Measurements from ENCODE around the gene LEPR.

DNA sequence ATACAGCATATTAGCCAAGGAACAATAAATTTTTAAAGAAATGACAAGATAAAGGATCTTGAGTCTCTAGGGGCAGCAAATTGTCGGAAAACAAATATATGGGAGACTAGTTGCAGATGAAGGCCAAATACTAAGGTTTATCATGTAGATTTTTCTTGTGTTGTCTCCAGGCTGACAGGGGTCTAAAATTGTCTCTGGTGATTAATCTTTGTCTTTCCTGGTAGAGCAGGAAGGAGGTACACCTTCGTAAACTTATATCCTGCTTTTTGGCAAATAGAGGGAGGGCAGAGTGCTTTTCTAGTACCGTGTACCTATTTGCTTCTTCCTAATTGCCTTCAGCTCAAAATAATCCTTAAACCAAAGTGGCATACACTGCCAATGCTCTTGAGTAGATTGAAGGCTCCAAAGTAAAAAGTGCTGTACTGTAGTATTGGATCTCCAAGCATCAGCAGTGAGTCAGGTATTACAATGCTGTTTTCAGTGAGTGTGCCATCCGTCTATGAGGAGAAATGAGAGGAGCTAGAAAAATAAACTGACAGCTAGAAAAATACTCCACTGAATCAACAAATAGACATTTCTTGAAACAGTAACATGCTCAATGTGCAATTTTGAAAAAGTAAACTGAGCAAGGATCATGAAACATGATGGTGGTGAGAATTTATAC lies 1.8 kb upstream of the LEPR start:
- TF ChIP-seq CTCF (IDR thresholded peaks at IDR 0.05), result no peak
- no peak for TF ChIP-seq POLR2A (IDR thresholded peaks at IDR 0.05)
- TF ChIP-seq POLR2AphosphoS5 (IDR thresholded peaks at IDR 0.05), result no peak
- TF ChIP-seq EP300 (IDR thresholded peaks at IDR 0.05), result no peak
